IMR-90 (cell line): Measurements from ENCODE around the gene THAP2. TPM values are rescaled to one million over a fixed set of nuclear protein-coding genes. Genes with fewer than 3 reads are reported as not detected.

ENCODE experiments used
- ATAC-seq: fragments of 200-7000 bp; cut with Tn5 transposase; 2 replicates; pipeline ENCODE4 v1.9.1; 2020; ENCODE audit warnings: low read depth, mild to moderate bottlenecking, moderate library complexity
- BruUV-seq: library from RNA; stranded (reverse); fragments of 400-500 nt; replicated peaks from 2 replicates; lab custom pipeline; 2021; lab: Mats Ljungman, UMichigan
- CTCF ChIA-PET: fragments of 300-600 bp; formaldehyde crosslinking; extraction: SDS; loops from one replicate; lab custom pipeline; 2021; ENCODE audit warnings: antibody characterized with exemption; lab: Yijun Ruan, JAX
- POLR2A ChIA-PET: fragments of 300-600 bp; sonication (Branson Sonifier 250); formaldehyde crosslinking; loops from one replicate; lab custom pipeline; 2022; ENCODE audit warnings: antibody characterized with exemption; ENCODE audit not compliant: unreplicated experiment; lab: Charles Lee
- DNase-seq: peaks from one replicate; pipeline ENCODE4 v3.0.0; 2013
- H2AFZ ChIP-seq: replicated peaks from 2 replicates; pipeline ENCODE3; 2013; ENCODE audit warnings: low read length, mild to moderate bottlenecking; ENCODE audit not compliant: poor library complexity
- H2AK5ac ChIP-seq: 2 replicates; pipeline ENCODE4 v1.6.1; 2013; ENCODE audit warnings: low read depth, low read length, inconsistent platforms
- H2AK9ac ChIP-seq: replicated peaks from 2 replicates; pipeline ENCODE3; 2013; ENCODE audit warnings: mild to moderate bottlenecking, low read depth, low read length, moderate library complexity; ENCODE audit not compliant: poor library complexity
- H2BK120ac ChIP-seq: 2 replicates; pipeline ENCODE4 v1.6.1; 2013; ENCODE audit warnings: low read depth, low read length, inconsistent platforms
- H2BK15ac ChIP-seq: 3 replicates; pipeline ENCODE4 v1.6.1; 2013; ENCODE audit warnings: low read depth, low read length, inconsistent platforms
- H2BK20ac ChIP-seq: 2 replicates; pipeline ENCODE4 v1.6.1; 2013; ENCODE audit warnings: low read depth, mild to moderate bottlenecking, inconsistent platforms, low read length, moderate library complexity
- H2BK5ac ChIP-seq: 2 replicates; pipeline ENCODE4 v1.6.1; 2013; ENCODE audit warnings: mild to moderate bottlenecking, low read depth, low read length, inconsistent platforms; ENCODE audit not compliant: poor library complexity, severe bottlenecking
- H3K14ac ChIP-seq: replicated peaks from 2 replicates; pipeline ENCODE4 v1.6.1; 2013; ENCODE audit warnings: low read depth, low read length, inconsistent platforms
- H3K18ac ChIP-seq: 2 replicates; pipeline ENCODE4 v1.6.1; 2013; ENCODE audit warnings: low read depth, low read length, control low read depth
- H3K23ac ChIP-seq: 2 replicates; pipeline ENCODE4 v1.6.1; 2013; ENCODE audit warnings: low read depth, low read length, inconsistent platforms
- H3K27ac ChIP-seq: 2 replicates; pipeline ENCODE4 v1.5.1; 2013; ENCODE audit warnings: mild to moderate bottlenecking, control low read depth, low read length; ENCODE audit not compliant: insufficient read depth
- H3K27me3 ChIP-seq: 2 replicates; pipeline ENCODE4 v1.6.1; 2013; ENCODE audit warnings: low read length; ENCODE audit not compliant: control insufficient read depth, insufficient read depth
- H3K36me3 ChIP-seq: 2 replicates; pipeline ENCODE4 v1.6.1; 2013; ENCODE audit warnings: low read length, mixed read lengths; ENCODE audit not compliant: control insufficient read depth, insufficient read depth
- H3K4ac ChIP-seq: 2 replicates; pipeline ENCODE4 v1.6.1; 2013; ENCODE audit warnings: low read depth, low read length, inconsistent platforms
- H3K4me1 ChIP-seq: 2 replicates; pipeline ENCODE4 v1.6.1; 2013; ENCODE audit warnings: low read length, mixed read lengths; ENCODE audit not compliant: control insufficient read depth, insufficient read depth
- H3K4me2 ChIP-seq: 2 replicates; pipeline ENCODE4 v1.6.1; 2013; ENCODE audit warnings: low read depth, mild to moderate bottlenecking, control low read depth, low read length, moderate library complexity
- H3K4me3 ChIP-seq: 2 replicates; pipeline ENCODE4 v1.5.1; 2013; ENCODE audit warnings: low read depth, mild to moderate bottlenecking, control low read depth, low read length, moderate library complexity; ENCODE audit not compliant: insufficient read depth
- H3K56ac ChIP-seq: 2 replicates; pipeline ENCODE4 v1.6.1; 2013; ENCODE audit warnings: low read length, inconsistent platforms; ENCODE audit not compliant: insufficient read depth; ENCODE audit errors: extremely low read depth
- H3K79me1 ChIP-seq, 2 experiments: 2 replicates each; pipeline ENCODE4 v1.6.1; 2013; ENCODE audit warnings: low read length in 2 of 2, inconsistent platforms in 1 of 2, low read depth in 1 of 2
- H3K9ac ChIP-seq: 2 replicates; pipeline ENCODE4 v1.6.1; 2013; ENCODE audit warnings: low read depth, low read length, control low read depth
- H3K9me1 ChIP-seq: 2 replicates; pipeline ENCODE4 v1.6.1; 2013; ENCODE audit warnings: low read length, inconsistent platforms; ENCODE audit not compliant: insufficient read depth
- H3K9me3 ChIP-seq: 2 replicates; pipeline ENCODE4 v1.6.1; 2013; ENCODE audit warnings: low read length; ENCODE audit not compliant: control insufficient read depth, insufficient read depth
- H4K20me1 ChIP-seq: 2 replicates; pipeline ENCODE4 v1.6.1; 2013; ENCODE audit warnings: low read length, inconsistent platforms; ENCODE audit not compliant: insufficient read depth
- H4K5ac ChIP-seq: 2 replicates; pipeline ENCODE4 v1.6.1; 2013; ENCODE audit warnings: mild to moderate bottlenecking, low read depth, low read length, control low read depth
- H4K8ac ChIP-seq, 2 experiments: 2 replicates each; pipeline ENCODE4 v1.6.1; 2013; ENCODE audit warnings: low read depth in 2 of 2, low read length in 2 of 2, control low read depth in 1 of 2, inconsistent platforms in 1 of 2
- H4K91ac ChIP-seq: 2 replicates; pipeline ENCODE4 v1.6.1; 2013; ENCODE audit warnings: low read depth, low read length, inconsistent platforms; ENCODE audit not compliant: insufficient read depth
- CEBPB ChIP-seq: IDR thresholded peaks from 2 replicates; pipeline ENCODE4 v1.6.1; 2012; ENCODE audit warnings: low read depth, low read length, improper control_type of control experiment
- CHD1 ChIP-seq: IDR thresholded peaks from 2 replicates; pipeline ENCODE4 v1.6.1; 2012; ENCODE audit warnings: low read depth, low read length, improper control_type of control experiment
- MAFK ChIP-seq: IDR thresholded peaks from 2 replicates; pipeline ENCODE4 v1.6.1; 2012; ENCODE audit warnings: low read depth, low read length, improper control_type of control experiment
- WGBS, 2 experiments: methylation state at CpG; one replicate each; pipeline versions ENCODE4 v1.1.5 to v1.1.7; 2013; ENCODE audit warnings: missing lambda C conversion rate in 2 of 2; ENCODE audit not compliant: insufficient read length in 1 of 2; ENCODE audit errors: extremely low coverage in 2 of 2; 5-methylcytosine and 5-hydroxymethylcytosine counted together
- dilution Hi-C: fragments of 300-500 bp; cut with HindIII; formaldehyde crosslinking; loops from one replicate; pipeline ENCODE4 v1.14.3; 2018; ENCODE audit warnings: low sequenced_read_pairs; ENCODE audit not compliant: unreplicated experiment
- in situ Hi-C: fragments of 300-500 bp; cut with MboI; formaldehyde crosslinking; loops from 3 replicates; pipeline ENCODE4 v1.14.3; 2019; ENCODE audit warnings: low sequenced_read_pairs, inconsistent platforms, mixed read lengths
- intact Hi-C: fragments of 100-400 bp; cut with micrococcal nuclease; formaldehyde crosslinking; loops from 2 replicates; pipeline ENCODE4 v1.10.0; 2022
- polyA plus RNA-seq, 3 experiments: library from polyadenylated mRNA; depleted of rRNA; stranded (reverse); fragments of >200 nt; gene quantifications; 2 replicates each; pipeline ENCODE4 v1.2.3, GENCODE V29; 2012; ENCODE audit warnings: low replicate concordance in 1 of 3
- total RNA-seq: library from RNA; depleted of rRNA; stranded (reverse); fragments of >200 nt; gene quantifications from 2 replicates; pipeline ENCODE4 v1.2.3, GENCODE V29; 2012
- TF ChIP-seq, protein P1 (sequence below): fragments of 150-350 bp; IDR thresholded peaks from 2 replicates; pipeline ENCODE4 v1.6.1; 2016; ENCODE audit warnings: low read depth, mild to moderate bottlenecking, low read length, moderate library complexity, borderline replicate concordance

The THAP2 gene
- total and polyA plus RNA-seq, 2 of the 4 experiments (the other 2 are of a cell fraction), result 1.4 to 2.5 TPM

DNA sequence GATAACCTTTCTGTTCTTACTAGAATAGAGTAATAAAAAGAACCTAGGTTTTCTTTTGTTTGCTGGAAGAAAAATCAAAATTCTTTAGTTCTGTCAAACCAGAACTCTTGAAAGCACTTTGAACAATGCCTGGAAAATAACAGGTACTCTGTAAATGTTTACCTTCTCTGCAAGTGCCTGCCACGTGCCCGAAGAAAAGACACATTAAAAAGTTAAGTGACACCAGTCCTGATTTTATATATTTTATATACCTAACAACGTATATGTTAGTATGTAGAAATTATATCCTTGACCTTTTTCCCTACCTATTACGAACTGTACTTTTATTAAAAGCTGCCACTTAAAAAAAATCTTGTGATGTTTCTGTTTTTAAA, 976 bp downstream of the THAP2 start:
- H3K27ac ChIP-seq, result no peak overlapping the region
- H3K9me3 ChIP-seq, result no peaks in the 10 kb centered on the region
- H3K23ac ChIP-seq, result peak overlapping the region; percentile 93; the same call in 1 of the 2 replicates
- H3K14ac ChIP-seq, result 0 out of 2 replicates have a peak overlapping the region, but pooled peaks have one; percentile 30
- H3K9me1 ChIP-seq, result no peaks in the 10 kb centered on the region
- H2BK5ac ChIP-seq, result no peak overlapping the region
- H2AK9ac ChIP-seq, result no peak overlapping the region
- intact Hi-C loops, result no loop called here
- CTCF ChIA-PET, result no interaction called here
- H4K8ac ChIP-seq, result 0 out of 4 replicates have a peak overlapping the region, but pooled peaks of 1 of the 2 experiments have one; percentile 70
- peak overlapping the region; percentile 68 for H3K4me3 ChIP-seq
- peak overlapping the region; percentile 82 for H3K4me2 ChIP-seq
- in situ Hi-C loops, result loop anchor here (10.0 to 25.0 kb wide), 2 partner anchors 90 to 597 kb away; partner anchors contain the start of genes RAB21 and TRHDE
- H3K4me1 ChIP-seq, result no peaks in the 10 kb centered on the region
- no peak overlapping the region for H2BK20ac ChIP-seq
- no peak overlapping the region for H2BK15ac ChIP-seq
- no TSS peak for BruUV-seq
- no peak overlapping the region for H2AK5ac ChIP-seq
- H4K20me1 ChIP-seq, result peaks cover 23% of the 10 kb centered on the region
- H3K9ac ChIP-seq, result peak overlapping the region; percentile 95; the same call in 1 of the 2 replicates
- no peak overlapping the region for H4K5ac ChIP-seq
- no peak overlapping the region for H2AFZ ChIP-seq
- ATAC-seq (no peak), DNase-seq (no peak)
- H3K4ac ChIP-seq, result no peak overlapping the region
- peak overlapping the region; percentile 88; the same call in 1 of the 2 replicates for H3K56ac ChIP-seq
- H3K27me3 ChIP-seq, result no peaks in the 10 kb centered on the region
- dilution Hi-C loops, result no loop called here
- no peak for TF ChIP-seq CEBPB
- no peak for TF ChIP-seq MAFK
- TF ChIP-seq, protein P1, sequence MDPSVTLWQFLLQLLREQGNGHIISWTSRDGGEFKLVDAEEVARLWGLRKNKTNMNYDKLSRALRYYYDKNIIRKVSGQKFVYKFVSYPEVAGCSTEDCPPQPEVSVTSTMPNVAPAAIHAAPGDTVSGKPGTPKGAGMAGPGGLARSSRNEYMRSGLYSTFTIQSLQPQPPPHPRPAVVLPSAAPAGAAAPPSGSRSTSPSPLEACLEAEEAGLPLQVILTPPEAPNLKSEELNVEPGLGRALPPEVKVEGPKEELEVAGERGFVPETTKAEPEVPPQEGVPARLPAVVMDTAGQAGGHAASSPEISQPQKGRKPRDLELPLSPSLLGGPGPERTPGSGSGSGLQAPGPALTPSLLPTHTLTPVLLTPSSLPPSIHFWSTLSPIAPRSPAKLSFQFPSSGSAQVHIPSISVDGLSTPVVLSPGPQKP, result no peak
- no peak for TF ChIP-seq CHD1
- peaks cover 3% of the 10 kb centered on the region; the same call in 1 of the 2 replicates for H3K36me3 ChIP-seq
- POLR2A ChIA-PET, result no interaction called here
- H4K91ac ChIP-seq, result no peak overlapping the region
- H3K18ac ChIP-seq, result no peak overlapping the region
- WGBS, 2 experiments, result no CpG with 5 or more reads among the region's 4 CpGs
- peaks cover 8 to 22% of the 10 kb centered on the region in 2 experiments; a peak in 3 of 4 replicates for H3K79me1 ChIP-seq
- no peak overlapping the region for H2BK120ac ChIP-seq
